GM23248 (cell line): ENCODE results near the gene CPOX. TPM values are rescaled to one million over a fixed set of nuclear protein-coding genes. Genes with fewer than 3 reads are reported as not detected.

Experiments used
- DNase-seq: peaks from one replicate; pipeline ENCODE4 v3.0.0-alpha.2; 2015
- H2AFZ ChIP-seq: fragments of 200-600 bp; sonication (generic); 2 replicates; pipeline ENCODE4 v1.6.1; 2016; ENCODE audit warnings: antibody characterized with exemption
- H3F3A ChIP-seq: fragments of 200-600 bp; sonication (generic); 2 replicates; pipeline ENCODE4 v1.6.1; 2016; ENCODE audit warnings: mild to moderate bottlenecking, antibody characterized with exemption, mixed run types; ENCODE audit not compliant: insufficient read depth
- H3K27ac ChIP-seq: fragments of 200-600 bp; sonication (generic); 2 replicates; pipeline ENCODE4 v1.5.1; 2016; ENCODE audit warnings: mild to moderate bottlenecking
- H3K27me3 ChIP-seq: fragments of 200-600 bp; sonication (generic); replicated peaks from 2 replicates; pipeline ENCODE4 v1.6.1; 2016; ENCODE audit warnings: mild to moderate bottlenecking; ENCODE audit not compliant: insufficient read depth
- H3K36me3 ChIP-seq: fragments of 200-600 bp; sonication (generic); 2 replicates; pipeline ENCODE4 v1.6.1; 2016; ENCODE audit warnings: low read depth, mild to moderate bottlenecking
- H3K4me1 ChIP-seq: fragments of 200-600 bp; sonication (generic); 2 replicates; pipeline ENCODE4 v1.6.1; 2016; ENCODE audit warnings: mild to moderate bottlenecking; ENCODE audit not compliant: insufficient read depth
- H3K4me2 ChIP-seq: fragments of 200-600 bp; sonication (generic); one replicate; pipeline ENCODE4 v1.6.1; 2016; ENCODE audit warnings: mild to moderate bottlenecking; ENCODE audit not compliant: unreplicated experiment
- H3K4me3 ChIP-seq: fragments of 200-600 bp; sonication (generic); 2 replicates; pipeline ENCODE4 v1.5.1; 2016; ENCODE audit warnings: mild to moderate bottlenecking
- H3K79me2 ChIP-seq: fragments of 200-600 bp; sonication (generic); 2 replicates; pipeline ENCODE4 v1.6.1; 2016; ENCODE audit warnings: mild to moderate bottlenecking; ENCODE audit not compliant: insufficient read depth
- H3K9ac ChIP-seq: fragments of 200-600 bp; sonication (generic); 2 replicates; pipeline ENCODE4 v1.6.1; 2016; ENCODE audit warnings: mild to moderate bottlenecking
- H3K9me2 ChIP-seq: fragments of 200-600 bp; sonication (generic); 2 replicates; pipeline ENCODE4 v1.6.1; 2016; ENCODE audit warnings: mixed run types, mild to moderate bottlenecking, moderate library complexity; ENCODE audit not compliant: insufficient read depth
- H3K9me3 ChIP-seq: fragments of 200-600 bp; sonication (generic); one replicate; pipeline ENCODE4 v1.6.1; 2017; ENCODE audit warnings: low read depth
- H4K20me1 ChIP-seq: fragments of 200-600 bp; sonication (generic); 2 replicates; pipeline ENCODE4 v1.6.0; 2016; ENCODE audit not compliant: insufficient read depth
- EZH2 ChIP-seq: fragments of 200-600 bp; sonication (generic); IDR thresholded peaks from 2 replicates; pipeline ENCODE4 v1.6.1; 2018; ENCODE audit warnings: antibody characterized with exemption, mild to moderate bottlenecking; ENCODE audit not compliant: insufficient read depth, poor library complexity, severe bottlenecking
- EZH2phosphoT487 ChIP-seq: fragments of 200-600 bp; sonication (generic); IDR thresholded peaks from 2 replicates; pipeline ENCODE4 v1.6.1; 2018; ENCODE audit warnings: antibody characterized with exemption, moderate library complexity, mild to moderate bottlenecking, low read depth; ENCODE audit not compliant: insufficient read depth
- WGBS, 2 experiments: methylation state at CpG; one replicate each; pipeline ENCODE4 v1.1.6; 2015 to 2017; ENCODE audit warnings: low lambda C conversion rate in 2 of 2, low coverage in 1 of 2; ENCODE audit errors: missing lambda C conversion rate in 2 of 2; 5-methylcytosine and 5-hydroxymethylcytosine counted together
- in situ Hi-C: fragments of 300-500 bp; cut with MboI; formaldehyde crosslinking; loops from 2 replicates; pipeline ENCODE4 v1.15.0; 2020
- polyA plus RNA-seq: library from polyadenylated mRNA; unstranded; fragments of >200 nt; fragmentation: Nextera tagmentation; extraction: Ambion mirVana; gene quantifications from 2 replicates; pipeline ENCODE4 v1.2.1, GENCODE V29; 2016
- total RNA-seq: library from RNA; depleted of rRNA; stranded (reverse); fragments of >200 nt; shearing (Covaris generic); gene quantifications from 2 replicates; pipeline ENCODE4 v1.2.3, GENCODE V29; 2014

Gene CPOX
- total and polyA plus RNA-seq, 2 experiments from 2014 or later, result 9.2 to 33.6 TPM

- H3K27me3 ChIP-seq, result 0 out of 2 replicates have a peak, but pooled peaks cover 5% of the 10 kb centered on the region
- no peaks in the 10 kb centered on the region for H3K79me2 ChIP-seq
- H3K4me1 ChIP-seq, result no peaks in the 10 kb centered on the region
- no peak for TF ChIP-seq EZH2
- no peak for TF ChIP-seq EZH2phosphoT487
- DNase-seq, result no peak
- in situ Hi-C loops, result no loop called here
- H3K4me2 ChIP-seq, result no peak overlapping the region
- H2AFZ ChIP-seq, result no peak overlapping the region
- H3K27ac ChIP-seq, result no peak overlapping the region
- H3K4me3 ChIP-seq, result no peak overlapping the region
- H3K9me3 ChIP-seq, result no peaks in the 10 kb centered on the region
- no peaks in the 10 kb centered on the region for H3K9me2 ChIP-seq
- H3K36me3 ChIP-seq, result no peaks in the 10 kb centered on the region
- H3F3A ChIP-seq, result no peaks in the 10 kb centered on the region
- H4K20me1 ChIP-seq, result no peaks in the 10 kb centered on the region
- WGBS, 2 experiments, result 56 to 67% methylated on average over 3 of the region's 3 CpGs
- no peak overlapping the region for H3K9ac ChIP-seq
Measured at GRCh38 chr3:98540346-98540745, 53.1 kb downstream of the CPOX start.

GRCh38 chr3:98536456-98537017 is 56.9 kb downstream of the CPOX start:
- Histone ChIP-seq H3F3A (no peaks in the 10 kb centered on the region), H3K9me3 (no peaks in the 10 kb centered on the region), H4K20me1 (no peaks in the 10 kb centered on the region), H3K9ac (no peak overlapping the region), H2AFZ (no peak overlapping the region), H3K36me3 (no peaks in the 10 kb centered on the region), H3K9me2 (no peaks in the 10 kb centered on the region), H3K27me3 (peaks cover 5% of the 10 kb centered on the region; the same call in 1 of the 2 replicates), H3K4me2 (no peak overlapping the region), H3K4me3 (no peak overlapping the region), H3K4me1 (no peaks in the 10 kb centered on the region), H3K79me2 (no peaks in the 10 kb centered on the region), H3K27ac (no peak overlapping the region)
- in situ Hi-C loops, result no loop called here
- no peak for TF ChIP-seq EZH2
- TF ChIP-seq EZH2phosphoT487, result no peak
- WGBS, 2 experiments, result 82 to 90% methylated on average over 6 of the region's 6 CpGs
- DNase-seq, result no peak

DNA sequence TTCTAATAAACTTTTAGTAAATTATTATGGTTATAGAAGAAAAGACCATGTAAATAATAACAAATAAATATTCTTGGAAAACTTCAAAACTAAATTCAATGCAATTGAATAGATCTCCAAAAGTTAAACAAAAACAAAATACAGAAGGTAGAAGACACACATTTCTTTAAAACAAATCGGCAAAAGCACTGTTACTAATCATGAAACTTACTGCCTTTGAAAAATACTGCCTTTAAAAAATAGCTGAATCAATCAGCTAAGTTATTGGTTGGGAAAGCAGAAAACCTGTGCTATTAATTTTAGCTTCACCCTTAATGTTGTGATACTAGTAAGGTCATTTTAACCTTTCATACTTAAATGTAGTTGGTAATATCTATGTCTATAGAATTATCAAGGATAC is 58.7 kb downstream of the CPOX start:
- Histone ChIP-seq H3K79me2 (no peaks in the 10 kb centered on the region), H3K27me3 (peaks cover 8% of the 10 kb centered on the region; the same call in 1 of the 2 replicates), H3K4me3 (no peak overlapping the region), H3K9ac (no peak overlapping the region), H3K36me3 (no peaks in the 10 kb centered on the region), H2AFZ (no peak overlapping the region), H3K4me2 (no peak overlapping the region), H3K9me3 (no peaks in the 10 kb centered on the region), H3K4me1 (no peaks in the 10 kb centered on the region), H3F3A (no peaks in the 10 kb centered on the region), H4K20me1 (no peaks in the 10 kb centered on the region), H3K27ac (no peak overlapping the region), H3K9me2 (no peaks in the 10 kb centered on the region)
- no peak for TF ChIP-seq EZH2
- in situ Hi-C loops, result no loop called here
- DNase-seq, result no peak
- WGBS, 2 experiments, result 77 to 79% methylated on average over 1 of the region's 1 CpG

DNA sequence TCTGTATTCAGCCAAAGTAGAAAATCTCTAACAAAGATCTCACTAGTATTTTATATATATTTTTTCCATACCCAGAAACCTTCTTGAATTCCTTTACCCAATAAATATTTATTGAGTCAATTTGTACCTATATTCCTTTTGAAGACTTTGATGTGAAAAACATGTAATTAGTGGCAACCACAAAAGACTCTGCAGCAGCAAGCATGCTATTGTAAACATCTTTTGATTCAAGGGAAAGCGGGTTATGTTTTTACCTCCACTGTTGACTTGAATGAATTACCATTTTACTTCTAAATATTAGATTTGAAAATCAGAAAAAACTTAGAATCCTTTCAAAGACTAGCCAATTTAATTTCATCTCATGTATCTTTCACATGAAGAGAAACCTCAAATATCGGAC is 59.2 kb downstream of the CPOX start:
- TF ChIP-seq EZH2 (no peak), EZH2phosphoT487 (no peak)
- H3K4me1 ChIP-seq, result no peaks in the 10 kb centered on the region
- H3K4me2 ChIP-seq, result no peak overlapping the region
- in situ Hi-C loops, result no loop called here
- no peaks in the 10 kb centered on the region for H4K20me1 ChIP-seq
- no peak overlapping the region for H3K9ac ChIP-seq
- no peak overlapping the region for H2AFZ ChIP-seq
- no peaks in the 10 kb centered on the region for H3K9me2 ChIP-seq
- no peak overlapping the region for H3K4me3 ChIP-seq
- no peaks in the 10 kb centered on the region for H3K79me2 ChIP-seq
- DNase-seq, result no peak
- H3F3A ChIP-seq, result no peaks in the 10 kb centered on the region
- H3K27ac ChIP-seq, result no peak overlapping the region
- peaks cover 13% of the 10 kb centered on the region; the same call in 1 of the 2 replicates for H3K27me3 ChIP-seq
- no peaks in the 10 kb centered on the region for H3K9me3 ChIP-seq
- 95 to 98% methylated on average over 2 of the region's 2 CpGs for WGBS, 2 experiments
- H3K36me3 ChIP-seq, result no peaks in the 10 kb centered on the region
